Right renal cortex interstitium (tissue), 3 donors: ENCODE results near the gene REEP1. TPM values are rescaled to one million over a fixed set of nuclear protein-coding genes. Genes with fewer than 3 reads are reported as not detected.

Source experiments
- DNase-seq, 3 donors: peaks; one replicate each; pipeline ENCODE4 v3.0.0-alpha.2; 2013; ENCODE audit warnings: low read depth in 3 of 3, low spot score in 2 of 3
- polyA plus RNA-seq, 3 donors: library from polyadenylated mRNA; unstranded; fragments of 120-200 nt; gene quantifications; one replicate each; pipeline ENCODE4 v1.2.1, GENCODE V29; 2013; ENCODE audit not compliant: insufficient read length in 3 of 3

Gene REEP1
- 1 to 10 TPM; 3.0 to 3.3 (median 3.0) TPM for polyA plus RNA-seq

- no peak for DNase-seq
Observed at GRCh38 chr2:86337244-86337835, at the start of gene REEP1. TSS of gene REEP1 (minus strand) at chr2:86337626. CDS start at chr2:86337510, 116 bp downstream.

GRCh38 chr2:86383844-86384243 is 46.4 kb upstream of the REEP1 start:
- no peak for DNase-seq

- DNase-seq = no peak
Observed at GRCh38 chr2:86382698-86383097, 45.3 kb upstream of the REEP1 start.

- no peak for DNase-seq
Observed at GRCh38 chr2:86382108-86382507, 44.7 kb upstream of the REEP1 start.

GRCh38 chr2:86378469-86378868 is 41.0 kb upstream of the REEP1 start:
- DNase-seq = no peak

GRCh38 chr2:86375623-86376022 is 38.2 kb upstream of the REEP1 start:
- DNase-seq = no peak

GRCh38 chr2:86372641-86373502 is 35.4 kb upstream of the REEP1 start:
- DNase-seq = no peak

- no peak for DNase-seq
Observed at GRCh38 chr2:86372133-86372532, 34.7 kb upstream of the REEP1 start.

GRCh38 chr2:86371527-86371926 is 34.1 kb upstream of the REEP1 start:
- DNase-seq = no peak

GRCh38 chr2:86370579-86370978 is 33.2 kb upstream of the REEP1 start:
- DNase-seq = no peak

GRCh38 chr2:86368161-86368824 is 30.9 kb upstream of the REEP1 start:
- DNase-seq = peak in 1 of 3 donors; percentile 16

GRCh38 chr2:86367499-86367777 is 30.0 kb upstream of the REEP1 start:
- no peak for DNase-seq

GRCh38 chr2:86366651-86367498 is 29.4 kb upstream of the REEP1 start:
- no peak for DNase-seq

- DNase-seq = no peak
Observed at GRCh38 chr2:86364894-86365293, 27.5 kb upstream of the REEP1 start.

- DNase-seq = no peak
Observed at GRCh38 chr2:86360776-86361175, 23.4 kb upstream of the REEP1 start.

GRCh38 chr2:86358957-86359356 is 21.5 kb upstream of the REEP1 start:
- DNase-seq = no peak

- no peak for DNase-seq
Observed at GRCh38 chr2:86357392-86357963, 20.1 kb upstream of the REEP1 start.

GRCh38 chr2:86352727-86353221 is 15.3 kb upstream of the REEP1 start:
- no peak for DNase-seq

GRCh38 chr2:86352137-86352726 is 14.8 kb upstream of the REEP1 start:
- no peak for DNase-seq

GRCh38 chr2:86350751-86351150 is 13.3 kb upstream of the REEP1 start:
- no peak for DNase-seq
